ENCODE measurements around the gene ALKBH4.
"Not testable (repeated sequence)": the region's sequence is repeated elsewhere in the genome, so short reads cannot be mapped to it uniquely, and the experiment has no call there.

ALKBH4 gene

DNA sequence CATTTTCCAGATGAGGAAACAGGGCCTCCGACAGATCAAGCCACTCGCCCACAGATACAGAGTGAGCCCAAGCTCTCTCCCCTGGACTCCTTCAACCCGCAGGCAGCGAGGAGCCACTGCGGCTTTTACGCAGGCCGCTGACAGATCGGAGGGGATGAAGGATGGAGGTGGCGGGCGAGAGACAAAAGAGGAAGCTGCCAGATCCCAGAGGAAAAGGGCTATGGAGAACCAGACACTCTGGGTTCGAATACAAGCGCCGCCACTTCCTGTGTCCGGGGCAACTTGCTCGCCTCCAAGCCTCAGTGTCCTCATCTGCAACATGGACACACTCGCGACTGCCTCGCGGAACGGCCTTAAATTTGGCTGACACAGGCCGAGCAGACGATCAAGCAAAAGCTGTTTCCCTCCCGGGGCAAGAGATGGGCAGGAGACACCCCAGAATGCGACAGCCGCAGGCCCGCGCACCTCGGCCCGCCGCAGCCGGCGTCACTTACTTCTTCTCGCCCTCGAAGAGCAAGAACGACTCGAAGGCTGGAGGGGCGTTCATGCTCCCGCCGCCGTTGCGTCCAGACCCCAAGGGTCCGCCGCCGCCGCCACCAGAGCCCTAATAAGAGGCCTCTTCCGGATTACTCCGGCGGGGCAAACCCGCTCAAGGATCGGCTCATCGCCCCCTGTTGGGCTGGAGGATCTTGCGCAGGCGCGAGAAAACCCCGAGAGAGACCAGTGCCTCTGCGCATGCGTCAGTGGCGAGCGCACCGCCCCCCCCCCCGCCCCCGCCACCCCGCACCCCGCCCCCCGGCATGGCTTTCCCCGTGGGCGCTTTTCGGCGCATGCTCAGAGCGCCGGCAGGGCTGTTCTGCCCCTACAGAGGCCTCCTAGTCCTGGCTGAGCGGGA lies 13.9 kb upstream of the ALKBH4 start, which contains the start of gene POLR2J:
Gene POLR2J (minus strand): TSS at position 609 of the 895 bp plus-strand sequence. CDS start 62 bp downstream, at position 547.
- DNase-seq: not testable (repeated sequence)

GRCh38 chr7:102474736-102475435 lies 10.2 kb upstream of the ALKBH4 start:
- DNase-seq: not testable (repeated sequence)

GRCh38 chr7:102474116-102474515 lies 9.5 kb upstream of the ALKBH4 start:
- not testable (repeated sequence) for DNase-seq

- DNase-seq: no peak
Measured at GRCh38 chr7:102473271-102473991, 8.8 kb upstream of the ALKBH4 start.

GRCh38 chr7:102472126-102473041 lies 7.7 kb upstream of the ALKBH4 start:
- no peak for DNase-seq

DNA sequence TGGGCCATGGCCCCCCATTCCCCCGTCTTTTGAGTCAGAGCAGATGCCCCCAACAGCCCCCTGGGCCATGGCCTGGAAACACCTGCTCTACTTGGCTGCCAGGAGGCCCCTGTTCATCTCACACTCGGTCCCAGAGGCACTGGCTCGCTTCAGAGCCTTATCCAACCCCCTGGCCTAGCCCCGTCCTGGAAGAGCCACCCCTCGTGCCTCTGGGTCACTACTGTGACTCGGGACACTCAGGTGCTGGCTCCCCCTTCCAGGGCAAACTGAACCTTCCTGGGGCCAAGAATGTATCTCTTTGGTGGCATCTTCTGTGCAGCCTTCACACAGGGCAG lies 7.1 kb upstream of the ALKBH4 start:
- DNase-seq: no peak

DNA sequence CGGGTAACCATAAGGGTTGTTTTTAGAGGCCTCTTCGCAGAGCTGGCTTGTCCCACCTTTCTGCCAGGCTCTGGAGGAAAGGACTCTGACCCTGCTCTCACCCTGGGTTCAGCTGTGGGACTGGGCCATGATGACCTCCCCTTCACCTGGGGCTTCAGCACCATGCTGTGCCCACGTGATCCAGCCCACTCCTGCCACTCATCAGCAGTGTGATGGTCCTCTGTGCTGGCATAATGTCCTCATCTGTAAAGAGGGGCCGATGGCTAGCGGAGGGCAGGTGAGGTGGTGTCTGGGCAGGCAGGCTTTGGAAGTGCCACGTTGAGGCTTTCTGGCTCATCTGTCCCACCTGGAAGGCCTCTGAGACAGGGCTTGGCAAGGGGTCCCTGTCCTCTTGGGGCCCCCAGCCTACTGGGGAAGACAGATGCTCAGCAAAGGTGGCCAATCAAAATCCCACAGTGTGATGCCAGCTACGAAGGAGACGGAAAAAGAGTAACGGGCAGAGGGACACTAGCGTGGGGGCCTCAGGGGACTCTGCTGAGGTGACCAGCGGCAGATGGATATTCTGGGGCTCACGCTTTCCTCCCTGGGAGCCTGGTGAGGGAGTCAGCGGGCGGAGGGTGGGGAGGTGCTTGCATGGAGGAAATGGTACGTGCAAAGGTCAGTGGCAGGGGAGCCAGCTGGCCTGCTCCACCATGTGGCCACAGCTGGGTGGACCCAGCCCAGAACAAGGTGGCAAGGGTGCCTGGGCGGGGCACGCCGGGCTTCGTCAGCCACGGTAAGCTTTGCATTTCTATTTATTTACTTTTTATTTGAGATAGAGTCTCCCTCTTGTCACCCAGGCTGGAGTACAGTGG lies 5.5 kb upstream of the ALKBH4 start:
- no peak for DNase-seq

GRCh38 chr7:102469351-102469971 lies 4.8 kb upstream of the ALKBH4 start:
- DNase-seq: no peak

GRCh38 chr7:102468478-102469350 lies 4.1 kb upstream of the ALKBH4 start:
- DNase-seq: no peak

DNA sequence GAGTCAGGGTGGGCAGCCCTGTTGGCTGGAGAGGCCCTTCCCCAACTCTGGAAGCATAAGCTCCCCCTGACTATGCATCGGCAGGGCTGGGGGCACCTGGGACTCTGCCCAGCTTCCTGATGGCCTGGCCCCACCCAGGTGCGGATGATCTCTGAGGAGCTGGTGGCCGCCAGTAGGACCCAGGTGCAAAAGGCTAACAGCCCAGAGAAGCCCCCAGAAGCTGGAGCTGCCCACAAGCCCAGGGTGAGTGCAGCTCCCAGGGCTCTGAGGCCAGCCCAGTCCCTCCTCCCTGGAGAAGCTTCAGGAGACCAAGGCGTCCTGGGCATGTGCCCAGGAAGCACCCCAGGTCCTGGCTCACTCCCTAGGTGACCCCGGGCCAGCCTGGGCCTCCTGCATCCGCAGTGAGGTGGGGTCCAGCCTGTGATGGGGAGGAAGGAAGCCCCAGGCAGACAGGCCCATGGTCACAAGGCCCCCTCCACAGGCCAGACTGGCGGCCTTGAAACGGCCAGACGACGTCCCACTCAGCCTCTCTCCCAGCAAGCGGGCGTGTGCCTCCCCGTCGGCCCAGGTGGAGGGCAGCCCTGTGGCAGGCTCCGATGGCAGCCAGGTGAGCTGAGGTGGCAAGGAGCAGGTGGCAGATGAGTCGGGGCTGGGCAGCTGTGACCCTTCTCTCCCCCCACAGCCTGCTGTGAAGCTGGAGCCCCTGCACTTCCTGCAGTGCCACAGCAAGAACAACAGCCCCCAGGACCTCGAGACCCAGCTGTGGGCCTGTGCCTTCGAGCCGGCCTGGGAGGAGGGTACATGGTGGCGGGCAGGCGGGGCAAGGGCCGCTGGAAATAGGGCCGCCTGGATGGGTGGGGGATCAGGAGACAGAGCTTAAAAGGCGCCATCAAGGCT lies 3.2 kb upstream of the ALKBH4 start:
- no peak for DNase-seq

- DNase-seq: no peak
Measured at GRCh38 chr7:102466097-102466496, 1.4 kb upstream of the ALKBH4 start.

- no peak for DNase-seq
Measured at GRCh38 chr7:102463841-102464576, 654 bp downstream of the ALKBH4 start.

DNA sequence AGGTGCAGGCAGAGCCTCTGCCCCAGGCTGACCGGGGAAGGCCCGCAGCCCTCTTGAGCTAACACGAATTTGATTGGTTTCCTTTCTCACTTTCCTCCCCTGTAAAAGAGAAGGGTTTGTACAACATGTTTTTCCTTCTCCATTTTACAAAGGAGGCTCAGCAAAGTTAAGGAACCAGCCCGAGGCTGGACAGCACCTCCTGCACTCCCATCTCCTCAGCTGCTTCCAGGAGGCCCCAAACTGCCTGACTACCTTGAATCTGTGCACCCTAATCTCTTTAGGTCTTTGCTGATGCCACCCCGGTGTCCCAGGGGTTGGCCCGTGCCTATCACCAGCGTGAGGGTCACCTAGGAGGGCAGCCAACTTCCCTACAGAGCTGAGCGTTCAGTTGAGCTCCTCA lies 4.2 kb downstream of the ALKBH4 start:
- no peak for DNase-seq

DNA sequence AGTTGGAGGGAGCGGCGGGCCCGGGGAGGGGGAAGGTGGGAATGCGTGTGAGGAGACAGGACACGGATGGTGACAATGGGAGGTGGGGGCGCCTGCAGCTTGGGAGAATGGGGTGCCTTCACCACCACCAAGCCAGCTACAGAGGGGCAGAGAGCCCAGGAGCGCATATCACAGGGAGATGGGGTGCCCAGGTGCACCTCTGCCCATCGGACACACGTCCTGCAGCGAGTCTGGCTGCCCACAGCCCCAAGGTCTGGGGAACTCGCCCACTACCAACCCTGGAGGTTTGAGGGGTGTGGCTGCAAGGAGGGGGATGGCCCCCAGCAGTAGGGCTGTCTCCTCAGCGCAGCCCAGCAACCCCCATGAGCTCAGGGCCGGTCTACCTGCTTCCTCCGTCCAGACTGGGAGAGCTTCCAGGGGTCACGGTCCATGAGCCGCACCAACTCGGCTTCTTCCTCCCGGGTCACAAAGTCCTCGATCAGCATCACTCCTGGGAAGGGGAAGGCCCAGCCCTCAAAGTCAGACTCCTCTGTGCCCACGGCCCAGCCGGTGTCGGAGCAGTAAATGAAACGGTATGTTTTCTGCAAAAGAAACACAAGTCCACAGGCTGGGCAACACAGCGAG lies 5.3 kb downstream of the ALKBH4 start:
- DNase-seq: no peak

GRCh38 chr7:102457352-102457924 lies 7.2 kb downstream of the ALKBH4 start:
- DNase-seq: no peak

- DNase-seq: no peak
Measured at GRCh38 chr7:102456327-102456726, 8.3 kb downstream of the ALKBH4 start.

DNA sequence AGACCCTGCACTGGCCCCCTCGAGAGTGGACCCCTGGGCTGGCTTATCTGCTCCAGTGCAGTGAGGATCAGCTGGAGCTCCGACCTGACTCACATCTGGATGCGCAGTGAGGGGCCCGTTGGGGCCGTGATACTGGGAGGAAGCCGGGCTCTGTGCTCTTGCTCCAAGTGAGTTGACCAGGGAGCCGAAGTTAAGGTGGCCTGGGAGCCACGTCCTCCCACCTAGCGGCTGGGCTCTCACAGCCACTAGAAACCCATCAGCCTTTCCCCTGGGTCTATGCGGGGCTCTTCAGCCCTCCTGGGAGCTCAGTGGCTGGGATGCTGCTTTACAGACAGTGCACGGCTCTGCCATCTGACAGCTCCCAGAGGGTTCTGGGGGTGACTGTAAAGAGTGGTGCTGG lies 9.1 kb downstream of the ALKBH4 start:
- DNase-seq: no peak
